NCI-H2171 treated with DMSO at 0.1 percent for 48 hours (cell line): ENCODE results near the gene PCGF2.
A peak's percentile ranks its signal among the peaks of the same experiment; 100 is the strongest.
"Not testable (repeated sequence)": the region's sequence is repeated elsewhere in the genome, so short reads cannot be mapped to it uniquely, and the experiment has no call there.

Experiments used
- DNase-seq: peaks from one replicate; lab custom pipeline; 2025; lab: John Stamatoyannopoulos, UW

Gene PCGF2

GRCh38 chr17:38748149-38748891 lies at the start of gene PCGF2:
TSS of gene PCGF2 (minus strand) at chr17:38748336. CDS start at chr17:38740402, 7,934 bp downstream.
- peak; percentile 91 for DNase-seq

- no peak for DNase-seq
Measured at GRCh38 chr17:38797828-38798227, 49.7 kb upstream of the PCGF2 start.

GRCh38 chr17:38797158-38797490 lies 49.0 kb upstream of the PCGF2 start:
- DNase-seq = no peak

GRCh38 chr17:38796451-38797157 lies 48.5 kb upstream of the PCGF2 start:
- no peak for DNase-seq

GRCh38 chr17:38794221-38794620 lies 46.1 kb upstream of the PCGF2 start:
- DNase-seq = no peak

GRCh38 chr17:38791162-38791561 lies 43.0 kb upstream of the PCGF2 start:
- no peak for DNase-seq

- not testable (repeated sequence) for DNase-seq
Measured at GRCh38 chr17:38790148-38790707, 42.1 kb upstream of the PCGF2 start.

- DNase-seq = no peak
Measured at GRCh38 chr17:38789185-38789584, 41.0 kb upstream of the PCGF2 start.

GRCh38 chr17:38787999-38788398 lies 39.9 kb upstream of the PCGF2 start:
- DNase-seq = not testable (repeated sequence)

- DNase-seq = no peak
Measured at GRCh38 chr17:38786372-38786771, 38.2 kb upstream of the PCGF2 start.

- DNase-seq = no peak
Measured at GRCh38 chr17:38783227-38783626, 35.1 kb upstream of the PCGF2 start.

GRCh38 chr17:38779965-38780752 lies 32.0 kb upstream of the PCGF2 start:
- no peak for DNase-seq

- DNase-seq = no peak
Measured at GRCh38 chr17:38777641-38778250, 29.6 kb upstream of the PCGF2 start.

GRCh38 chr17:38773258-38773657 lies 25.1 kb upstream of the PCGF2 start:
- DNase-seq = no peak

- no peak for DNase-seq
Measured at GRCh38 chr17:38768417-38768816, 20.3 kb upstream of the PCGF2 start.

GRCh38 chr17:38766341-38766740 lies 18.2 kb upstream of the PCGF2 start:
- no peak for DNase-seq

GRCh38 chr17:38762231-38762630 lies 14.1 kb upstream of the PCGF2 start:
- DNase-seq = no peak

GRCh38 chr17:38761612-38762011 lies 13.5 kb upstream of the PCGF2 start:
- no peak for DNase-seq

GRCh38 chr17:38753071-38753506 lies 5.0 kb upstream of the PCGF2 start:
- DNase-seq = no peak

- peak; percentile 100 for DNase-seq
Measured at GRCh38 chr17:38752308-38753070, 4.4 kb upstream of the PCGF2 start, which contains the start of gene PSMB3. TSS of gene PSMB3 (plus strand) at chr17:38752741. CDS start at chr17:38752827, 86 bp downstream.

GRCh38 chr17:38751808-38752307 lies 3.7 kb upstream of the PCGF2 start:
- DNase-seq = peak; percentile 83
